ENCODE results near the gene RAB11FIP4. TPM values are rescaled to one million over a fixed set of nuclear protein-coding genes. Genes with fewer than 3 reads are reported as not detected.

Gene RAB11FIP4
- polyA plus RNA-seq, 4 donors, result 11.6 to 33.8 (median 18.7) TPM

DNA sequence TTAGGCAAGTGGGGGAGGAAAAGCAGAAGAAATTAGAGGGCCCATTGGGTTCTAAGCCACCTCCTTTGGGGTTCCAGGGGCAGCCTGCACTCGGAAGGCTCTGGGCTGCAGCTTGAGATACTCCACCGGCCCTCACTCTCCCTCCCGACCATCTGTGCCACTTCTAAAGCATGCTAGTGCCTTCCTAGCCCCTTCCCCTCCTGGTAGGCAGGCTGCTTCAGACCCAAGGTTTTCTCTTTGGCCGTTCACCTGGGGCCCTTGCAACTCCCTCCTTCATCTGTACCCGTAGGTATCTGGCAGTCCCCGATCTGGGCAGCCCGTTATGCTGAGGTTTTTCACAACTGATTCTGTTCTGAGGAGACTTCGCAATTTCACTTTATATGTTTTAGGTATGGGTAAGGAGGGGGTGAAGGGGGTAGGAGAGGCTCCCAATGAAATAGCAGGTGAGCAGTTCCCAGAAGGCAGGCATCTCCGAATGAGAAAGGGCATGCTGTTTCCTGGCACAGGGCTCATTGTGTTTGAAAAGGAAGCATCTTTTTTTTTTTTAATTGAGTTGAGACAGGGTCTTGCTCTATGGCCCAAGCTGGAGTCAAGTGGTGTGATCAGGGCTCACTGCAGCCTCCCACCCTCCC is 98.7 kb downstream of the RAB11FIP4 start:
- DNase-seq, result no peak
- H3K36me3 ChIP-seq (ENCODE audit: control insufficient read depth in 3 of 3, insufficient read depth in 2 of 3, low read depth in 1 of 3, low read length in 3 of 3), result peaks cover 0 to 25% (median 0%) of the 10 kb centered on the region in 3 donors
- peak overlapping the region in 2 of 3 donors; percentile 46 to 64 for H3K4me3 ChIP-seq (ENCODE audit: low read depth in 1 of 3, low read length in 3 of 3)
- peaks cover 0 to 9% (median 0%) of the 10 kb centered on the region in 3 donors for H3K27me3 ChIP-seq (ENCODE audit: control insufficient read depth in 3 of 3, insufficient read depth in 3 of 3, low read length in 3 of 3)
- no peak for FAIRE-seq
- H3K27ac ChIP-seq (ENCODE audit: low read depth in 1 of 3, low read length in 2 of 3), result peak overlapping the region; percentile 71 to 82 (median 73)
- H3K4me1 ChIP-seq (ENCODE audit: control insufficient read depth in 3 of 3, insufficient read depth in 2 of 3, low read depth in 1 of 3, low read length in 2 of 3), result peaks cover 23 to 64% (median 29%) of the 10 kb centered on the region in 3 donors
- no peaks in the 10 kb centered on the region for H3K9me3 ChIP-seq (ENCODE audit: control insufficient read depth in 2 of 2, insufficient read depth in 1 of 2, low read depth in 1 of 2, low read length in 1 of 2)
- WGBS, 3 donors, result 14 to 57% (median 31%) methylated on average over 9 of the region's 9 CpGs

- Histone ChIP-seq H3K27me3 (ENCODE audit: control insufficient read depth in 3 of 3, insufficient read depth in 3 of 3, low read length in 3 of 3) (peaks cover 0 to 9% (median 0%) of the 10 kb centered on the region in 3 donors), H3K36me3 (ENCODE audit: control insufficient read depth in 3 of 3, insufficient read depth in 2 of 3, low read depth in 1 of 3, low read length in 3 of 3) (peaks cover 0 to 26% (median 0%) of the 10 kb centered on the region in 3 donors), H3K4me1 (ENCODE audit: control insufficient read depth in 3 of 3, insufficient read depth in 2 of 3, low read depth in 1 of 3, low read length in 2 of 3) (peaks cover 26 to 70% (median 29%) of the 10 kb centered on the region in 3 donors), H3K4me3 (ENCODE audit: low read depth in 1 of 3, low read length in 3 of 3) (no peak overlapping the region), H3K9me3 (ENCODE audit: control insufficient read depth in 2 of 2, insufficient read depth in 1 of 2, low read depth in 1 of 2, low read length in 1 of 2) (no peaks in the 10 kb centered on the region), H3K27ac (ENCODE audit: low read depth in 1 of 3, low read length in 2 of 3) (peak overlapping the region in 2 of 3 donors; percentile 75 to 89)
- 25 to 71% (median 49%) methylated on average over 9 of the region's 9 CpGs for WGBS, 3 donors
- FAIRE-seq (no peak), DNase-seq (peak in 1 of 2 donors; percentile 23)
Measured at GRCh38 chr17:31490671-31491375, 99.3 kb downstream of the RAB11FIP4 start.

- DNase-seq, result peak in 1 of 2 donors; percentile 59
- no peak overlapping the region for H3K4me3 ChIP-seq (ENCODE audit: low read depth in 1 of 3, low read length in 3 of 3)
- H3K9me3 ChIP-seq (ENCODE audit: control insufficient read depth in 2 of 2, insufficient read depth in 1 of 2, low read depth in 1 of 2, low read length in 1 of 2), result no peaks in the 10 kb centered on the region
- H3K27ac ChIP-seq (ENCODE audit: low read depth in 1 of 3, low read length in 2 of 3), result peak overlapping the region in 2 of 3 donors; percentile 75 to 89
- peaks cover 26 to 69% (median 29%) of the 10 kb centered on the region in 3 donors for H3K4me1 ChIP-seq (ENCODE audit: control insufficient read depth in 3 of 3, insufficient read depth in 2 of 3, low read depth in 1 of 3, low read length in 2 of 3)
- peaks cover 0 to 9% (median 0%) of the 10 kb centered on the region in 3 donors for H3K27me3 ChIP-seq (ENCODE audit: control insufficient read depth in 3 of 3, insufficient read depth in 3 of 3, low read length in 3 of 3)
- no peak for FAIRE-seq
- 38 to 56% (median 46%) methylated on average over 18 of the region's 18 CpGs for WGBS, 3 donors
- peaks cover 0 to 26% (median 0%) of the 10 kb centered on the region in 3 donors for H3K36me3 ChIP-seq (ENCODE audit: control insufficient read depth in 3 of 3, insufficient read depth in 2 of 3, low read depth in 1 of 3, low read length in 3 of 3)
Measured at GRCh38 chr17:31491376-31492131, 100.1 kb downstream of the RAB11FIP4 start.

DNA sequence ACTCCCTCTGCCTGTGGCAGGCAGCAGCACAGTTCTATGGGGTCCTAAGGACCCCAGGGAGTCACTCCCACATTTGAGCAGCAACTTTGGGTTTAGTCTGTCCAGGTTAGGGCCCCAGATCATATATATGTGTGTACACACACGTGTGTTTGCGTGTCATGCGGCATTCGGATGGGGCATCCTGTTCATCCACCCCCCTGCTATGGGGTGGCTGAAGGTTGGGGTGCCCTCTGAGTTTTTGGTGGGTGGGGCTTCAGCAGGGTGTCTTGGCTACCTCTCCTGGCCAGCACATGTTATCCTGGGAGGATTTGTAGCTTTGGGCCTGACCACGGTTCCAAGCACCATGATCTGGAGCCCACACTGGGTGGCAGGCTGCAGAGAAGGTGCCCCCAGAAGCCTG is 100.7 kb downstream of the RAB11FIP4 start:
- FAIRE-seq, result no peak
- peak overlapping the region in 2 of 3 donors; percentile 75 to 89 for H3K27ac ChIP-seq (ENCODE audit: low read depth in 1 of 3, low read length in 2 of 3)

DNA sequence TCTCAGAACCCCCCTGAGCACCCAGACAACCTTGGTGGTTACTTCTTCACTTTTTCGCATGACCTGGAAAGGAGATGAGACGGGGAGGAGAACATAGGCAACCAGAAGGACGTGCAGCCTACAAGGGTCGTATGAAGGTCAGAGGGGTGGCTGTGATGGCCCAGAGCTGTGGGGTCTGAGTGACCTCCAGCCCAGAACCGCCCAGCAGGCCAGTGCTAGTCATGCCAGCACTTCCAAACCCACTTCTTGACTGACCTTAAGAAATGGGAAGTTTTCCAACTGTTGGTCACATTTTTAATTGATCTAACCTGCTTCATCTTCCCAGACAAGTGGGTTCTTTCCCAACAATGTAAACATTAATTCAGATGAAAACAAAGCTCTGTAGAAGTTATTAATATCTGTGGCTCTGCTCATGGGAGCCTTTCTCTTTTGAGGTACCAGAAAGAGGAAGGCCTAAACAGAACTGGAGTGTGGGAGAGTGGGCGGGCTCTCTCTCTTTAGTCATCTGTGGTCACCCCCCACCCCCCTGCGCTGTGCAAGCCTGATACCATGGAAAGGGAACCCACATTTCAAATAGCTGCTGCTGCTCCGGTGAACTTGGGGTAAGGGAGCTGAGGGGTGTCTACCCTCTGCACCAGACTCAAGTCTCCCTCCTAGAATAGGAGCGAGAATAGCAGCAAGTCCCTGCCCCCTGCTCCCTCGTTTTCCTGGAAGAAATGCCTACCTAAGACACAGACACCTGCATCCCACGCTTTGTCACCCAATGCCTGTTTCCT is 101.6 kb downstream of the RAB11FIP4 start:
- DNase-seq, result no peak
- peak overlapping the region; percentile 63 to 95 (median 89) for H3K27ac ChIP-seq (ENCODE audit: low read depth in 1 of 3, low read length in 2 of 3)
- H3K4me1 ChIP-seq (ENCODE audit: control insufficient read depth in 3 of 3, insufficient read depth in 2 of 3, low read depth in 1 of 3, low read length in 2 of 3), result peaks cover 26 to 60% (median 32%) of the 10 kb centered on the region in 3 donors
- H3K27me3 ChIP-seq (ENCODE audit: control insufficient read depth in 3 of 3, insufficient read depth in 3 of 3, low read length in 3 of 3), result peaks cover 0 to 9% (median 0%) of the 10 kb centered on the region in 3 donors
- H3K36me3 ChIP-seq (ENCODE audit: control insufficient read depth in 3 of 3, insufficient read depth in 2 of 3, low read depth in 1 of 3, low read length in 3 of 3), result peaks cover 0 to 26% (median 0%) of the 10 kb centered on the region in 3 donors
- no peak overlapping the region for H3K4me3 ChIP-seq (ENCODE audit: low read depth in 1 of 3, low read length in 3 of 3)
- WGBS, 3 donors, result 42 to 60% (median 49%) methylated on average over 11 of the region's 11 CpGs
- FAIRE-seq, result no peak
- H3K9me3 ChIP-seq (ENCODE audit: control insufficient read depth in 2 of 2, insufficient read depth in 1 of 2, low read depth in 1 of 2, low read length in 1 of 2), result no peaks in the 10 kb centered on the region

More for the DNA sequence above, 100.7 kb downstream of the RAB11FIP4 start:
- Histone ChIP-seq H3K9me3 (ENCODE audit: control insufficient read depth in 2 of 2, insufficient read depth in 1 of 2, low read depth in 1 of 2, low read length in 1 of 2) (no peaks in the 10 kb centered on the region), H3K4me1 (ENCODE audit: control insufficient read depth in 3 of 3, insufficient read depth in 2 of 3, low read depth in 1 of 3, low read length in 2 of 3) (peaks cover 26 to 63% (median 29%) of the 10 kb centered on the region in 3 donors), H3K27me3 (ENCODE audit: control insufficient read depth in 3 of 3, insufficient read depth in 3 of 3, low read length in 3 of 3) (peaks cover 0 to 9% (median 0%) of the 10 kb centered on the region in 3 donors), H3K36me3 (ENCODE audit: control insufficient read depth in 3 of 3, insufficient read depth in 2 of 3, low read depth in 1 of 3, low read length in 3 of 3) (peaks cover 0 to 26% (median 0%) of the 10 kb centered on the region in 3 donors), H3K4me3 (ENCODE audit: low read depth in 1 of 3, low read length in 3 of 3) (no peak overlapping the region)
- 83 to 92% (median 90%) methylated on average over 5 of the region's 5 CpGs for WGBS, 3 donors
- no peak for DNase-seq

DNA sequence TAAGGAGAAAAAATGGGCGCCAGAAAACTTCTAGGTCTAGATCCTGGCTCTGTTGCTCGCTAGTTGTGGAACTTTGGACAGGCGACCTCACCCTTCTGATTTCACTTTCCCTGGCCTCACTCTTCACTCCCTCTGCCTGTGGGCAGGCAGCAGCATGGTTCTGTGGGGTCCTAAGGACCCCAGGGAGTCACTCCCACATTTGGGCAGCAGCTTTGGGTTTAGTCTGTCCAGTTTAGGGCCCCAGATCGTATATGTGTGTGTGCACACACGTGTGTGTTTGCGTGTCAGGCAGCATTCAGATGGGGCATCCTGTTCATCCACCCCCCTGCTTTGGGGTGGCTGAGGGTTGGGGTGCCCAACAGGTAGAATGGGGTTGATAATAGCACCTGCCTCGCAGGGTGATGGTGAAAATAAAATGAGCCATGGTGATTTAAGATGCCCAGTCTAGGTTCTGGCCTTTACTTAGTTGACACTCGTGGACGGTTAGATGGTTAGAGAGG is 102.2 kb downstream of the RAB11FIP4 start:
- peak overlapping the region; percentile 63 to 95 (median 89) for H3K27ac ChIP-seq (ENCODE audit: low read depth in 1 of 3, low read length in 2 of 3)
- peaks cover 0 to 26% (median under 1%) of the 10 kb centered on the region in 3 donors for H3K36me3 ChIP-seq (ENCODE audit: control insufficient read depth in 3 of 3, insufficient read depth in 2 of 3, low read depth in 1 of 3, low read length in 3 of 3)
- FAIRE-seq (no peak), DNase-seq (peak; percentile 78 to 89)
- H3K4me1 ChIP-seq (ENCODE audit: control insufficient read depth in 3 of 3, insufficient read depth in 2 of 3, low read depth in 1 of 3, low read length in 2 of 3), result peaks cover 26 to 62% (median 39%) of the 10 kb centered on the region in 3 donors
- H3K4me3 ChIP-seq (ENCODE audit: low read depth in 1 of 3, low read length in 3 of 3), result no peak overlapping the region
- no peaks in the 10 kb centered on the region for H3K9me3 ChIP-seq (ENCODE audit: control insufficient read depth in 2 of 2, insufficient read depth in 1 of 2, low read depth in 1 of 2, low read length in 1 of 2)
- WGBS, 3 donors, result 25 to 61% (median 43%) methylated on average over 9 of the region's 9 CpGs
- H3K27me3 ChIP-seq (ENCODE audit: control insufficient read depth in 3 of 3, insufficient read depth in 3 of 3, low read length in 3 of 3), result peaks cover 0 to 6% (median 0%) of the 10 kb centered on the region in 3 donors

DNA sequence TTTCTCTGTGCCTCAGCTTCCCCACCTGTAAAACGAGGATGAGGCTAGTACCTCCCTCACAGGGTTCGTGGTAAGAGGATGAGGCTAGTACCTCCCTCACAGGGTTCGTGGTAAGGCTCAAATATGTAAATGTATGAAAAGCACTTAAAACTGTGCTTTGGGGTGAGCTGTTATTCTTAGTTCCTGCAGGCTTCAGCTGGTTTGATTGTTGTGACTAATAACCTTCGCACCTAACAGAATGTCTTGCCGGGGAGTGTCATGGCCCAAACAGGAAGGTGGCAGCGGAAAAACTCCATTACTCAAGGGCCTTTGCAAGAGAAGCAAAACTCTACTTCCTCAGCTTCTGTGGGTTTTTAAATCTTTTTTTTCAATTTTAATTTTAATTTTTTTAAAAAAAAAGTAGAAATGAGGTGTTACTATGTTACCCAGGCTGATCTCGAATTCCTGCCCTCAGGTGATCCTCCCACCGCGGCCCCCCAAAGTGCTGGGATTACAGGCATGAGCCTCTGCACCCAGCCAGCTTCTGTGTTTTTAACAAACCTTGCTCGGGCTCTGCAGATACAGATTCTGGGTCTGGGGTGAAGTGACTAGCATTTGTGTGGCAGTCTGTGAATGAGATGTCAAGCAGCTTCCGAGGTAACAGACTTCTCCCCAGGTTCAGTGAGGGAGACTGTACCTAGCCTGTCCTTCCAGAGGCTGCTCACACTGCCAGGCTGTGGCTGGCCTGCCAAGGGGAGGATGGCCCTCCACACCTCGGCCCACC is 103.0 kb downstream of the RAB11FIP4 start:
- Histone ChIP-seq H3K27ac (ENCODE audit: low read depth in 1 of 3, low read length in 2 of 3) (peak overlapping the region; percentile 42 to 97 (median 95)), H3K9me3 (ENCODE audit: control insufficient read depth in 2 of 2, insufficient read depth in 1 of 2, low read depth in 1 of 2, low read length in 1 of 2) (no peaks in the 10 kb centered on the region), H3K4me3 (ENCODE audit: low read depth in 1 of 3, low read length in 3 of 3) (no peak overlapping the region), H3K36me3 (ENCODE audit: control insufficient read depth in 3 of 3, insufficient read depth in 2 of 3, low read depth in 1 of 3, low read length in 3 of 3) (peaks cover 0 to 26% (median 2%) of the 10 kb centered on the region in 3 donors), H3K27me3 (ENCODE audit: control insufficient read depth in 3 of 3, insufficient read depth in 3 of 3, low read length in 3 of 3) (no peaks in the 10 kb centered on the region), H3K4me1 (ENCODE audit: control insufficient read depth in 3 of 3, insufficient read depth in 2 of 3, low read depth in 1 of 3, low read length in 2 of 3) (peaks cover 26 to 56% (median 39%) of the 10 kb centered on the region in 3 donors)
- peak; percentile 69 to 94 for DNase-seq
- FAIRE-seq, result no peak
- WGBS, 3 donors, result 21 to 46% (median 24%) methylated on average over 12 of the region's 12 CpGs

Data from small intestine (tissue), 7 donors.